GM12878 (cell line): ENCODE results near the gene TMEM41A. TPM values are rescaled to one million over a fixed set of nuclear protein-coding genes. Genes with fewer than 3 reads are reported as not detected.

Source experiments
- ATAC-seq: fragments of 200-7000 bp; cut with Tn5 transposase; 3 replicates; pipeline ENCODE4 v1.9.1; 2020; ENCODE audit warnings: mild to moderate bottlenecking, moderate library complexity
- BruUV-seq: library from RNA; stranded (reverse); fragments of 400-500 nt; replicated peaks from 2 replicates; lab custom pipeline; 2021; lab: Mats Ljungman, UMichigan
- CTCF ChIA-PET: fragments of 300-600 bp; sonication (Branson Sonifier 250); formaldehyde crosslinking; extraction: SDS; loops from one replicate; lab custom pipeline; 2021; ENCODE audit warnings: inconsistent platforms; lab: Yijun Ruan, JAX
- POLR2A ChIA-PET: fragments of 350-600 bp; formaldehyde crosslinking; extraction: SDS; loops from one replicate; lab custom pipeline; 2021; ENCODE audit warnings: inconsistent platforms; lab: Charles Lee
- RAD21 ChIA-PET: fragments of 300-600 bp; sonication (Branson Sonifier 250); formaldehyde crosslinking; loops from one replicate; lab custom pipeline; 2023; ENCODE audit warnings: antibody characterized with exemption; ENCODE audit not compliant: unreplicated experiment; lab: Charles Lee
- SMC1A ChIA-PET: fragments of 300-600 bp; sonication (Branson Sonifier 250); formaldehyde crosslinking; loops from one replicate; lab custom pipeline; 2023; ENCODE audit not compliant: unreplicated experiment, uncharacterized antibody; lab: Charles Lee
- DNase-seq: peaks from one replicate; pipeline ENCODE4 v3.0.0-alpha.2; 2011; ENCODE audit warnings: low read depth, low spot score
- FAIRE-seq: peaks from 3 replicates; lab custom pipeline; 2011; peaks lifted over from hg19 to GRCh38; lab: Jason Lieb, UNC
- H2AFZ ChIP-seq: 2 replicates; pipeline ENCODE4 v1.6.0; 2011; ENCODE audit warnings: low read depth, low read length, control low read depth; ENCODE audit not compliant: control insufficient read depth
- H3K27ac ChIP-seq: 2 replicates; pipeline ENCODE4 v1.5.1; 2011; ENCODE audit warnings: control low read depth; ENCODE audit not compliant: control insufficient read depth, insufficient read depth
- H3K27me3 ChIP-seq, 2 experiments: replicated peaks in 1 of 2; 2 replicates each; pipeline versions ENCODE4 v1.6.0 to v1.6.1; 2011; ENCODE audit warnings: low read length in 1 of 2; ENCODE audit not compliant: control insufficient read depth in 2 of 2, insufficient read depth in 2 of 2
- H3K36me3 ChIP-seq, 2 experiments: 2 replicates each; pipeline ENCODE4 v1.5.1; 2011; ENCODE audit warnings: low read length in 1 of 2; ENCODE audit not compliant: control insufficient read depth in 2 of 2, insufficient read depth in 2 of 2
- H3K4me1 ChIP-seq: 2 replicates; pipeline ENCODE4 v1.6.1; 2011; ENCODE audit warnings: mild to moderate bottlenecking, low read length, moderate library complexity, mixed read lengths; ENCODE audit not compliant: control insufficient read depth, insufficient read depth
- H3K4me2 ChIP-seq: 2 replicates; pipeline ENCODE4 v1.6.0; 2011; ENCODE audit warnings: control low read depth; ENCODE audit not compliant: control insufficient read depth, insufficient read depth
- H3K4me3 ChIP-seq: fragments of 200-600 bp; sonication (generic); 2 replicates; pipeline ENCODE4 v1.5.1; 2016
- H3K79me2 ChIP-seq: 2 replicates; pipeline ENCODE4 v1.6.0; 2011; ENCODE audit warnings: low read length; ENCODE audit not compliant: control insufficient read depth, insufficient read depth
- H3K9ac ChIP-seq: 2 replicates; pipeline ENCODE4 v1.8.0; 2011; ENCODE audit warnings: low read length, control low read depth, mixed read lengths; ENCODE audit not compliant: control insufficient read depth, insufficient read depth
- H3K9me3 ChIP-seq: replicated peaks from 3 replicates; pipeline ENCODE4 v1.5.1; 2011; ENCODE audit warnings: mild to moderate bottlenecking, low read length; ENCODE audit not compliant: control insufficient read depth, insufficient read depth
- H4K20me1 ChIP-seq: 2 replicates; pipeline ENCODE4 v1.6.0; 2011; ENCODE audit not compliant: control insufficient read depth, insufficient read depth
- CBX3 ChIP-seq: fragments of 200-600 bp; sonication (generic); IDR thresholded peaks from 2 replicates; pipeline ENCODE4 v1.6.1; 2016; ENCODE audit warnings: low read depth, borderline replicate concordance
- EZH2 ChIP-seq: IDR thresholded peaks from 2 replicates; pipeline ENCODE4 v1.6.1; 2012; ENCODE audit warnings: low read depth, mild to moderate bottlenecking, control low read depth, inconsistent platforms, low read length, borderline replicate concordance; ENCODE audit not compliant: control insufficient read depth
- GABPA ChIP-seq: IDR thresholded peaks from 2 replicates; pipeline ENCODE4 v1.6.1; 2014; ENCODE audit warnings: antibody characterized with exemption, low read depth, mild to moderate bottlenecking, inconsistent platforms
- NR2C2 ChIP-seq: IDR thresholded peaks from 2 replicates; pipeline ENCODE4 v1.6.1; 2011; ENCODE audit warnings: borderline replicate concordance, low read depth; ENCODE audit not compliant: control insufficient read depth, insufficient read length
- PAX5 ChIP-seq: IDR thresholded peaks from 2 replicates; pipeline ENCODE4 v1.6.1; 2011; ENCODE audit warnings: low read depth, low read length, borderline replicate concordance
- POU2F2 ChIP-seq: IDR thresholded peaks from 3 replicates; pipeline ENCODE4 v1.6.1; 2011; ENCODE audit warnings: low read depth, mild to moderate bottlenecking, low read length, borderline replicate concordance
- RAD51 ChIP-seq: fragments of 450-650 bp; IDR thresholded peaks from 2 replicates; pipeline ENCODE4 v1.6.1; 2016; ENCODE audit warnings: moderate library complexity, mild to moderate bottlenecking, inconsistent platforms
- RBBP5 ChIP-seq: fragments of 200-600 bp; sonication (generic); conservative IDR thresholded peaks from 2 replicates; pipeline ENCODE4 v1.6.1; 2016
- SMAD1 ChIP-seq: fragments of 450-650 bp; IDR thresholded peaks from 2 replicates; pipeline ENCODE4 v1.6.1; 2018; ENCODE audit warnings: mild to moderate bottlenecking, low read depth; ENCODE audit not compliant: partially characterized antibody
- SP1 ChIP-seq: IDR thresholded peaks from one replicate; pipeline ENCODE4 v1.6.1; 2011; ENCODE audit warnings: low read depth, low read length
- TAF1 ChIP-seq: IDR thresholded peaks from 2 replicates; pipeline ENCODE4 v1.6.1; 2011; ENCODE audit warnings: mild to moderate bottlenecking, low read depth, low read length, borderline replicate concordance
- ZNF622 ChIP-seq: fragments of 450-650 bp; IDR thresholded peaks from 2 replicates; pipeline ENCODE4 v1.6.1; 2017; ENCODE audit warnings: mild to moderate bottlenecking, inconsistent platforms
- WGBS: methylation state at CpG from one replicate; pipeline ENCODE4 v1.1.6; 2016; ENCODE audit warnings: low lambda C conversion rate; ENCODE audit not compliant: insufficient replicate concordance, insufficient coverage; ENCODE audit errors: missing lambda C conversion rate; 5-methylcytosine and 5-hydroxymethylcytosine counted together
- in situ Hi-C: fragments of 300-500 bp; cut with MboI; formaldehyde crosslinking; loops from 9 replicates; pipeline ENCODE4 v1.14.3; 2018; ENCODE audit warnings: mixed read lengths
- intact Hi-C: fragments of 100-400 bp; cut with micrococcal nuclease; formaldehyde crosslinking; loops from one replicate; pipeline ENCODE4 v1.14.2; 2022; ENCODE audit not compliant: unreplicated experiment
- polyA plus RNA-seq, 11 experiments: library from polyadenylated mRNA; depleted of rRNA in 4 of 11; unstranded in 6 of 11; stranded (reverse) in 5 of 11; fragments of >200 nt; fragmentation: Nextera tagmentation in 4 of 11; fragmentation: Illumina TruSeq in 1 of 11; extraction: Ambion mirVana in 4 of 11; extraction: Trizol in 1 of 11; gene quantifications; 1 replicate in 1 of 11; 2 replicates in 10 of 11; pipeline versions ENCODE4 v1.2.1 to v1.2.3, GENCODE V29; 2011 to 2016; ENCODE audit warnings: inconsistent platforms in 2 of 11, missing spikeins in 2 of 11, low read depth in 1 of 11
- total RNA-seq, 4 experiments: library from RNA; depleted of rRNA in 3 of 4; stranded (reverse); fragments of >200 nt in 3 of 4; fragmentation: Illumina TruSeq in 1 of 4; extraction: Trizol in 1 of 4; gene quantifications; 2 replicates each; pipeline versions ENCODE4 v1.2.1 to v1.2.3, GENCODE V29; 2013 to 2021
- TF ChIP-seq, protein P1 (sequence below): fragments of 450-650 bp; formaldehyde crosslinking; IDR thresholded peaks from 2 replicates; pipeline ENCODE4 v1.4.0; 2022; ENCODE audit warnings: mild to moderate bottlenecking, moderate library complexity

TMEM41A gene
- total and polyA plus RNA-seq, 10 of the 15 experiments (the other 5 are each of a cell fraction or from before 2014, with no cell fraction given): 13.9 to 33.2 (median 21.8) TPM

GRCh38 chr3:185473290-185473815, 25.5 kb downstream of the TMEM41A start:
- in situ Hi-C loops (no loop called here), intact Hi-C loops (no loop called here)
- FAIRE-seq: no peak
- WGBS: 84% methylated on average over 15 of the region's 15 CpGs
- no peak overlapping the region for H3K27ac ChIP-seq
- no peaks in the 10 kb centered on the region for H3K4me1 ChIP-seq
- no peak overlapping the region for H3K9ac ChIP-seq
- H3K27me3 ChIP-seq: no peaks in the 10 kb centered on the region
- CTCF ChIA-PET: no interaction called here
- SMC1A ChIA-PET: no interaction called here
- TF ChIP-seq SMAD1 (no peak), ZNF622 (no peak), PAX5 (no peak), RBBP5 (no peak), EZH2 (no peak), GABPA (no peak), SP1 (no peak), CBX3 (no peak), POU2F2 (no peak)
- TF ChIP-seq, all 136 proteins: peak for 0
- ATAC-seq: no peak
- Histone ChIP-seq H3K4me2 (no peak overlapping the region), H3K4me3 (no peak overlapping the region), H3K79me2 (no peaks in the 10 kb centered on the region), H3K9me3 (no peaks in the 10 kb centered on the region), H2AFZ (no peak overlapping the region), H3K36me3 (peaks cover 4 to 9% of the 10 kb centered on the region in 2 experiments; a peak in 3 of 4 replicates), H4K20me1 (no peaks in the 10 kb centered on the region)
- POLR2A ChIA-PET: no interaction called here
- DNase-seq: no peak
- RAD21 ChIA-PET: no interaction called here
- BruUV-seq: no TSS peak

GRCh38 chr3:185470323-185470722, 28.5 kb downstream of the TMEM41A start:
- intact Hi-C loops (no loop called here), in situ Hi-C loops (no loop called here)
- Histone ChIP-seq H4K20me1 (no peaks in the 10 kb centered on the region), H3K4me3 (no peak overlapping the region), H2AFZ (no peak overlapping the region), H3K9me3 (no peaks in the 10 kb centered on the region), H3K9ac (no peak overlapping the region), H3K27me3 (no peaks in the 10 kb centered on the region), H3K79me2 (no peaks in the 10 kb centered on the region), H3K4me1 (no peaks in the 10 kb centered on the region), H3K36me3 (peaks cover 4 to 10% of the 10 kb centered on the region in 2 experiments; a peak in 3 of 4 replicates), H3K4me2 (no peak overlapping the region), H3K27ac (no peak overlapping the region)
- CTCF ChIA-PET: interaction anchor here (1.5 kb wide), 1 partner anchor 10 kb away, joined by 3 read pairs; no protein-coding TSS in a partner anchor
- RAD21 ChIA-PET: interaction anchor here (0.7 kb wide), 1 partner anchor 89 kb away, joined by 3 read pairs; no protein-coding TSS in a partner anchor
- no TSS peak for BruUV-seq
- SMC1A ChIA-PET: interaction anchor here (1.3 to 1.4 kb wide), 2 partner anchors 9 to 105 kb away, joined by 3 to 4 read pairs; no protein-coding TSS in a partner anchor
- ATAC-seq: no peak
- POLR2A ChIA-PET: no interaction called here
- 100% methylated on average over 3 of the region's 3 CpGs for WGBS
- no peak for TF ChIP-seq RAD51
- no peak for TF ChIP-seq TAF1
- TF ChIP-seq, protein P1, sequence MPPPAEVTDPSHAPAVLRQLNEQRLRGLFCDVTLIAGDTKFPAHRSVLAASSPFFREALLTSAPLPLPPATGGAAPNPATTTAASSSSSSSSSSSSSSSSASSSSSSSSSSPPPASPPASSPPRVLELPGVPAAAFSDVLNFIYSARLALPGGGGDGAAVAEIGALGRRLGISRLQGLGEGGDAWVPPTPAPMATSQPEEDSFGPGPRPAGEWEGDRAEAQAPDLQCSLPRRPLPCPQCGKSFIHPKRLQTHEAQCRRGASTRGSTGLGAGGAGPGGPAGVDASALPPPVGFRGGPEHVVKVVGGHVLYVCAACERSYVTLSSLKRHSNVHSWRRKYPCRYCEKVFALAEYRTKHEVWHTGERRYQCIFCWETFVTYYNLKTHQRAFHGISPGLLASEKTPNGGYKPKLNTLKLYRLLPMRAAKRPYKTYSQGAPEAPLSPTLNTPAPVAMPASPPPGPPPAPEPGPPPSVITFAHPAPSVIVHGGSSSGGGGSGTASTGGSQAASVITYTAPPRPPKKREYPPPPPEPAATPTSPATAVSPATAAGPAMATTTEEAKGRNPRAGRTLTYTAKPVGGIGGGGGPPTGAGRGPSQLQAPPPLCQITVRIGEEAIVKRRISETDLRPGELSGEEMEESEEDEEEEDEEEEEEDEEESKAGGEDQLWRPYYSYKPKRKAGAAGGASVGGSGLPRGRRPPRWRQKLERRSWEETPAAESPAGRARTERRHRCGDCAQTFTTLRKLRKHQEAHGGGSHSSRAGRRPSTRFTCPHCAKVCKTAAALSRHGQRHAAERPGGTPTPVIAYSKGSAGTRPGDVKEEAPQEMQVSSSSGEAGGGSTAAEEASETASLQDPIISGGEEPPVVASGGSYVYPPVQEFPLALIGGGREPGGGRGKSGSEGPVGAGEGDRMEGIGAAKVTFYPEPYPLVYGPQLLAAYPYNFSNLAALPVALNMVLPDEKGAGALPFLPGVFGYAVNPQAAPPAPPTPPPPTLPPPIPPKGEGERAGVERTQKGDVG (CRISPR knock-in tag): no peak
- TF ChIP-seq NR2C2: no peak
- TF ChIP-seq, all 136 proteins: peak for 0
- FAIRE-seq: no peak
- no peak for DNase-seq
